Body of pancreas (tissue), 4 donors: ENCODE results near the gene PSMD1. TPM values are rescaled to one million over a fixed set of nuclear protein-coding genes. Genes with fewer than 3 reads are reported as not detected.

Experiments used
- ATAC-seq: fragments of 150-250 bp; one replicate; pipeline ENCODE4 v1.9.1; 2016
- DNase-seq, 4 donors: peaks; one replicate each; pipeline ENCODE4 v3.0.0-alpha.2; 2019
- H3K27ac ChIP-seq, 4 donors: fragments of 200-600 bp; sonication (generic); 1 replicate in 3 of 4; 2 replicates in 1 of 4; pipeline versions ENCODE4 v1.5.1 to v1.6.1; 2016 to 2019; ENCODE audit warnings: mild to moderate bottlenecking in 1 of 4, mixed read lengths in 1 of 4, moderate library complexity in 1 of 4
- H3K27me3 ChIP-seq, 2 donors: fragments of 200-600 bp; sonication (generic); one replicate each; pipeline ENCODE4 v1.6.0; 2016; ENCODE audit warnings: mild to moderate bottlenecking in 1 of 2
- H3K36me3 ChIP-seq, 2 donors: fragments of 200-600 bp; sonication (generic); replicated peaks in 1 of 2; 2 replicates each; pipeline ENCODE4 v1.5.1; 2016; ENCODE audit warnings: low read depth in 2 of 2; ENCODE audit not compliant: insufficient read depth in 1 of 2
- H3K4me1 ChIP-seq: fragments of 200-600 bp; sonication (generic); one replicate; pipeline ENCODE4 v1.6.0; 2016
- H3K4me3 ChIP-seq, 2 donors: fragments of 200-600 bp; sonication (generic); 1 replicate in 1 of 2; 2 replicates in 1 of 2; pipeline ENCODE4 v1.5.1; 2016 to 2019
- H3K9me3 ChIP-seq, 3 donors: fragments of 200-600 bp; sonication (generic); 1 replicate in 2 of 3; 2 replicates in 1 of 3; pipeline ENCODE4 v1.5.1; 2016
- CTCF ChIP-seq, 7 experiments: fragments of 450-650 bp in 4 of 7; fragments of 200-600 bp in 3 of 7; sonication (generic) in 3 of 7; IDR thresholded peaks; one replicate each; pipeline ENCODE4 v1.5.1; 2016 to 2019; ENCODE audit warnings: antibody characterized with exemption in 7 of 7
- POLR2A ChIP-seq, 3 donors: fragments of 450-650 bp; IDR thresholded peaks; one replicate each; pipeline ENCODE4 v1.6.1; 2016; ENCODE audit warnings: antibody characterized with exemption in 3 of 3, mild to moderate bottlenecking in 2 of 3
- WGBS, 2 donors: methylation state at CpG; one replicate each; pipeline ENCODE4 v1.1.5; 2017; 5-methylcytosine and 5-hydroxymethylcytosine counted together
- intact Hi-C: fragments of 100-400 bp; cut with DNase I; formaldehyde crosslinking; loops from one replicate; pipeline ENCODE4 v1.15.1; 2023
- total RNA-seq, 2 donors: library from RNA; depleted of rRNA; stranded (reverse); fragments of >200 nt; gene quantifications; one replicate each; pipeline ENCODE4 v1.1.0, GENCODE V29; 2016

Gene PSMD1
- 10 to 100 TPM; 20.5 to 27.4 TPM for total RNA-seq

GRCh38 chr2:231056453-231057416, at the start of gene PSMD1:
Gene PSMD1, plus strand, starts transcription at chr2:231056867. Its CDS starts 159 bp downstream, at chr2:231057026.
- H3K27ac ChIP-seq = peak within 1 kb of the TSS; percentile 90 to 97 (median 96)
- peak; percentile 91 for ATAC-seq
- peak; percentile 90 to 93 (median 92) for DNase-seq
- H3K4me1 ChIP-seq = peaks cover 35% of the 10 kb centered on the region
- intact Hi-C loops = no loop called here
- H3K27me3 ChIP-seq = no peaks in the 10 kb centered on the region
- peak within 1 kb of the TSS; percentile 95 to 96 for H3K4me3 ChIP-seq
- 0 to 1% methylated on average over 41 to 50 of the region's 73 CpGs for WGBS, 2 donors
- H3K36me3 ChIP-seq = no peaks in the 10 kb centered on the region
- H3K9me3 ChIP-seq = no peaks in the 10 kb centered on the region
- peak; percentile 92 to 98 (median 98) for TF ChIP-seq CTCF (IDR thresholded peaks at IDR 0.05)
- peak in 2 of 3 donors; percentile 63 to 66 for TF ChIP-seq POLR2A (IDR thresholded peaks at IDR 0.05)

GRCh38 chr2:231007286-231008098, 49.2 kb upstream of the PSMD1 start:
- no peak overlapping the region for H3K27ac ChIP-seq
- intact Hi-C loops = no loop called here
- H3K4me1 ChIP-seq = peaks cover 9% of the 10 kb centered on the region
- DNase-seq (no peak), ATAC-seq (no peak)
- no peak for TF ChIP-seq CTCF (IDR thresholded peaks at IDR 0.05)
- no peak for TF ChIP-seq POLR2A (IDR thresholded peaks at IDR 0.05)
- H3K36me3 ChIP-seq = no peaks in the 10 kb centered on the region
- WGBS, 2 donors = 59 to 60% methylated on average over 10 of the region's 10 CpGs
- no peaks in the 10 kb centered on the region for H3K27me3 ChIP-seq
- no peaks in the 10 kb centered on the region for H3K9me3 ChIP-seq
- no peak overlapping the region for H3K4me3 ChIP-seq

GRCh38 chr2:231008131-231008530, 48.5 kb upstream of the PSMD1 start:
- TF ChIP-seq CTCF (IDR thresholded peaks at IDR 0.05) (no peak), POLR2A (IDR thresholded peaks at IDR 0.05) (no peak)
- Histone ChIP-seq H3K27ac (no peak overlapping the region), H3K4me1 (peaks cover 10% of the 10 kb centered on the region), H3K4me3 (no peak overlapping the region), H3K27me3 (no peaks in the 10 kb centered on the region), H3K9me3 (no peaks in the 10 kb centered on the region), H3K36me3 (no peaks in the 10 kb centered on the region)
- intact Hi-C loops = no loop called here
- WGBS, 2 donors = 86 to 88% methylated on average over 6 of the region's 6 CpGs
- no peak for DNase-seq
- ATAC-seq = no peak

- Histone ChIP-seq H3K9me3 (no peaks in the 10 kb centered on the region), H3K27me3 (no peaks in the 10 kb centered on the region), H3K4me1 (peaks cover 10% of the 10 kb centered on the region), H3K4me3 (no peak overlapping the region), H3K27ac (no peak overlapping the region), H3K36me3 (no peaks in the 10 kb centered on the region)
- 53 to 74% methylated on average over 14 of the region's 14 CpGs for WGBS, 2 donors
- intact Hi-C loops = no loop called here
- no peak for TF ChIP-seq CTCF (IDR thresholded peaks at IDR 0.05)
- no peak for TF ChIP-seq POLR2A (IDR thresholded peaks at IDR 0.05)
- DNase-seq = no peak
- ATAC-seq = no peak
Observed at GRCh38 chr2:231009236-231009919, 47.3 kb upstream of the PSMD1 start.
